SK-N-SH (cell line): ENCODE results near the gene ZNF714. TPM values are rescaled to one million over a fixed set of nuclear protein-coding genes. Genes with fewer than 3 reads are reported as not detected.

ENCODE experiments used
- CTCF ChIA-PET: fragments of 300-600, 350-600 bp; formaldehyde crosslinking; extraction: SDS; loops from one replicate; lab custom pipeline; 2021; lab: Yijun Ruan, JAX
- POLR2A ChIA-PET: fragments of 350-600 bp; sonication (Branson Sonifier 250); formaldehyde crosslinking; extraction: SDS; loops from one replicate; lab custom pipeline; 2020; ENCODE audit warnings: antibody characterized with exemption, inconsistent platforms; lab: Yijun Ruan, JAX
- DNase-seq: peaks from one replicate; pipeline ENCODE4 v3.0.0; 2012
- H2AFZ ChIP-seq: fragments of 200-600 bp; sonication (generic); 2 replicates; pipeline ENCODE4 v1.8.1; 2016; ENCODE audit warnings: antibody characterized with exemption, mild to moderate bottlenecking, low read depth
- H3F3A ChIP-seq: fragments of 200-600 bp; sonication (generic); replicated peaks from 2 replicates; pipeline ENCODE3; 2016; ENCODE audit warnings: antibody characterized with exemption, mild to moderate bottlenecking; ENCODE audit not compliant: insufficient read depth
- H3K27ac ChIP-seq, 2 experiments: fragments of 200-500 bp in 1 of 2; fragments of 200-600 bp in 1 of 2; sonication (Bioruptor generic) in 1 of 2; sonication (generic), shearing (Covaris generic) in 1 of 2; 2 replicates each; pipeline versions ENCODE4 v1.5.1 to v1.6.1; 2014 to 2016; ENCODE audit warnings: low read depth in 2 of 2, inconsistent platforms in 1 of 2, low read length in 1 of 2, mild to moderate bottlenecking in 1 of 2, mixed read lengths in 1 of 2
- H3K27me3 ChIP-seq: fragments of 200-600 bp; sonication (generic), shearing (Covaris generic); 2 replicates; pipeline ENCODE4 v1.6.1; 2016; ENCODE audit warnings: mixed run types; ENCODE audit not compliant: insufficient read depth
- H3K36me3 ChIP-seq, 2 experiments: fragments of 200-500 bp in 1 of 2; fragments of 200-600 bp in 1 of 2; sonication (Bioruptor generic) in 1 of 2; sonication (generic) in 1 of 2; replicated peaks in 1 of 2; 2 replicates each; pipeline versions ENCODE3 to v1.5.1; 2014 to 2016; ENCODE audit warnings: low read length in 1 of 2, mild to moderate bottlenecking in 1 of 2; ENCODE audit not compliant: insufficient read depth in 2 of 2, control insufficient read depth in 1 of 2
- H3K4me1 ChIP-seq, 2 experiments: fragments of 200-500 bp in 1 of 2; fragments of 200-600 bp in 1 of 2; sonication (Bioruptor generic) in 1 of 2; sonication (generic), shearing (Covaris generic) in 1 of 2; 2 replicates each; pipeline versions ENCODE4 v1.5.1 to v1.6.1; 2014 to 2016; ENCODE audit warnings: low read depth in 1 of 2, low read length in 1 of 2, mixed run types in 1 of 2; ENCODE audit not compliant: insufficient read depth in 2 of 2, control insufficient read depth in 1 of 2
- H3K4me2 ChIP-seq: fragments of 200-600 bp; sonication (generic), shearing (Covaris generic); 2 replicates; pipeline ENCODE4 v1.6.1; 2017; ENCODE audit warnings: mixed run types
- H3K4me3 ChIP-seq, 2 experiments: fragments of 200-500 bp in 1 of 2; fragments of 200-600 bp in 1 of 2; sonication (Bioruptor generic) in 1 of 2; sonication (generic), shearing (Covaris generic) in 1 of 2; 2 replicates each; pipeline versions ENCODE4 v1.5.1 to v1.8.1; 2014 to 2016; ENCODE audit warnings: low read depth in 2 of 2, inconsistent platforms in 1 of 2, low read length in 1 of 2, mild to moderate bottlenecking in 1 of 2, mixed read lengths in 1 of 2, moderate library complexity in 1 of 2
- H3K79me2 ChIP-seq: fragments of 200-600 bp; sonication (generic); 2 replicates; pipeline ENCODE4 v1.8.1; 2017; ENCODE audit warnings: mild to moderate bottlenecking; ENCODE audit not compliant: insufficient read depth
- H3K9ac ChIP-seq: fragments of 200-600 bp; sonication (generic); 2 replicates; pipeline ENCODE4 v1.6.1; 2017; ENCODE audit warnings: mixed run types
- H3K9me2 ChIP-seq: fragments of 200-600 bp; sonication (generic); 2 replicates; pipeline ENCODE4 v1.6.1; 2017; ENCODE audit warnings: mixed run types
- H3K9me3 ChIP-seq: fragments of 200-600 bp; sonication (generic); 2 replicates; pipeline ENCODE4 v1.6.1; 2017; ENCODE audit warnings: mixed run types, mild to moderate bottlenecking, moderate library complexity
- H4K20me1 ChIP-seq: fragments of 200-600 bp; sonication (generic); 2 replicates; pipeline ENCODE4 v1.6.1; 2017; ENCODE audit warnings: mild to moderate bottlenecking, mixed run types; ENCODE audit not compliant: insufficient read depth
- ELF1 ChIP-seq: IDR thresholded peaks from 2 replicates; pipeline ENCODE4 v1.4.0; 2012
- EP300 ChIP-seq, 2 experiments: IDR thresholded peaks; 2 replicates each; pipeline versions ENCODE4 v1.4.0 to v1.6.1; 2012; ENCODE audit warnings: borderline replicate concordance in 1 of 2, low read depth in 1 of 2, low read length in 1 of 2
- GATA2 ChIP-seq: sonication (generic); formaldehyde crosslinking; IDR thresholded peaks from 2 replicates; pipeline ENCODE4 v1.5.0; 2020; ENCODE audit warnings: mild to moderate bottlenecking, missing genetic modification reagents
- JUND ChIP-seq: IDR thresholded peaks from 2 replicates; pipeline ENCODE4 v1.4.0; 2012
- MAX ChIP-seq: IDR thresholded peaks from 2 replicates; pipeline ENCODE4 v1.4.0; 2012; ENCODE audit warnings: low read depth
- MXI1 ChIP-seq: IDR thresholded peaks from 2 replicates; pipeline ENCODE4 v1.6.1; 2012; ENCODE audit warnings: mild to moderate bottlenecking, low read depth, low read length, improper control_type of control experiment
- RAD21 ChIP-seq: IDR thresholded peaks from 2 replicates; pipeline ENCODE4 v1.6.1; 2012; ENCODE audit warnings: mild to moderate bottlenecking, low read length
- TAF1 ChIP-seq: IDR thresholded peaks from 2 replicates; pipeline ENCODE4 v1.6.1; 2012; ENCODE audit warnings: low read depth, mild to moderate bottlenecking, low read length, moderate library complexity, borderline replicate concordance
- TEAD4 ChIP-seq: IDR thresholded peaks from 2 replicates; pipeline ENCODE4 v1.4.0; 2012; ENCODE audit warnings: mild to moderate bottlenecking, borderline replicate concordance; ENCODE audit not compliant: insufficient read depth
- USF1 ChIP-seq: IDR thresholded peaks from 2 replicates; pipeline ENCODE4 v1.4.0; 2012; ENCODE audit warnings: low read depth, borderline replicate concordance
- WGBS: methylation state at CpG from one replicate; pipeline ENCODE4 v1.1.6; 2017; ENCODE audit warnings: low lambda C conversion rate; 5-methylcytosine and 5-hydroxymethylcytosine counted together
- polyA plus RNA-seq, 3 experiments: library from polyadenylated mRNA; depleted of rRNA; stranded (reverse); fragments of >200 nt; gene quantifications; 2 replicates each; pipeline ENCODE4 v1.2.3, GENCODE V29; 2012
- TF ChIP-seq, protein P1 (sequence below): fragments of 150-350 bp; IDR thresholded peaks from 2 replicates; pipeline ENCODE4 v1.6.1; 2017; ENCODE audit warnings: antibody characterized with exemption, low read length, low read depth, borderline replicate concordance

Gene ZNF714
- polyA plus RNA-seq, 1 of the 3 experiments (the other 2 are of a cell fraction) = 5.4 TPM

DNA sequence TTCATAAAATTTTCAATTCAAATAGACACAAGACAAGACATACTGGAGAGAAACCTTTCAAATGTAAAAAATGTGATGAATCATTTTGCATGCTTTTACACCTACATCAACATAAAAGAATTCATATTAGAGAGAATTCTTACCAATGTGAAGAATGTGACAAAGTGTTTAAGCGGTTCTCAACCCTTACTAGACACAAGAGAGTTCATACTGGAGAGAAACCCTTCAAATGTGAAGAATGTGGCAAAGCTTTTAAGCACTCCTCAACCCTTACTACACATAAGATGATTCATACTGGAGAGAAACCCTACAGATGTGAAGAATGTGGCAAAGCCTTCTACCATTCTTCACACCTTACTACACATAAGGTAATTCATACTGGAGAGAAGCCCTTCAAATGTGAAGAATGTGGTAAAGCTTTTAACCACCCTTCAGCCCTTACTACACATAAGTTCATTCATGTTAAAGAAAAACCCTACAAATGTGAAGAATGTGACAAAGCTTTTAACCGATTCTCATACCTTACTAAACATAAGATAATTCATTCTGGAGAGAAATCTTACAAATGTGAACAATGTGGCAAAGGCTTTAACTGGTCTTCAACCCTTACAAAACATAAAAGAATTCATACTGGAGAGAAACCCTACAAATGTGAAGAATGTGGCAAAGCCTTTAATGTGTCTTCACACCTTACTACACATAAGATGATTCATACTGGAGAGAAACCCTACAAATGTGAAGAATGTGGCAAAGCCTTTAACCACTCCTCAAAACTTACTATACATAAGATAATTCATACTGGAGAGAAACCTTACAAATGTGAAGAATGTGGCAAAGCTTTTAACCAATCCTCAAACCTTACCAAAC, 35.3 kb downstream of the ZNF714 start:
- POLR2A ChIA-PET = no interaction called here
- no peak overlapping the region for H3K27ac ChIP-seq
- no peaks in the 10 kb centered on the region for H3F3A ChIP-seq
- no peak overlapping the region for H3K4me3 ChIP-seq
- H3K4me2 ChIP-seq = no peak overlapping the region
- WGBS = 90% methylated on average over 2 of the region's 2 CpGs
- peaks cover 23% of the 10 kb centered on the region; the same call in 1 of the 2 replicates for H3K79me2 ChIP-seq
- no peaks in the 10 kb centered on the region for H4K20me1 ChIP-seq
- no peak overlapping the region for H3K9ac ChIP-seq
- CTCF ChIA-PET = no interaction called here
- no peak overlapping the region for H2AFZ ChIP-seq
- peaks cover 20 to 72% of the 10 kb centered on the region in 2 experiments for H3K36me3 ChIP-seq
- TF ChIP-seq RAD21 = no peak
- no peak for TF ChIP-seq EP300 (IDR thresholded peaks at IDR 0.05; ENCODE audit: borderline replicate concordance in 1 of 2, low read depth in 1 of 2, low read length in 1 of 2)
- no peak for TF ChIP-seq MXI1
- no peak for DNase-seq
- peaks cover 5% of the 10 kb centered on the region; the same call in 1 of the 2 replicates for H3K9me3 ChIP-seq
- no peaks in the 10 kb centered on the region for H3K4me1 ChIP-seq
- H3K27me3 ChIP-seq = no peaks in the 10 kb centered on the region
- H3K9me2 ChIP-seq = no peaks in the 10 kb centered on the region

DNA sequence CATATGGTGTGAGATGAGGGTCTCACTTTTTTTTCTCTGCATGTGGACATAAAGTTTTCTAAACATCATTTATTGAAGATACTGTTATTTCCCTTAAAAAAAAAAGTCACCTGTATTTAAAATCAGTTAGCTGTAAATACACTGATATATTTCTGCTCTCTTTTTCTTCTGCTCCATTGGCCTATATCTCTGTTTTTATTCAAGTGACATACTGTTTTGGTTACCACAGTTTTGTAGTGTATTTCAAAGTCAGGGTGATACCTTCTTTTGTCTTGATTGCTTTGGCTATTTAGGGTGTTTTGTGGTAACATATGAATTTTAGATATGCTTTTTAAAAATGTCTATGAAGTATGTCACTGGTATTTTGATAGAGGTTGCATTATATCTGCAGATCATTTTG, 44.1 kb downstream of the ZNF714 start:
- Histone ChIP-seq H3K27me3 (no peaks in the 10 kb centered on the region), H3F3A (no peaks in the 10 kb centered on the region), H3K9me2 (no peaks in the 10 kb centered on the region), H4K20me1 (no peaks in the 10 kb centered on the region), H2AFZ (no peak overlapping the region), H3K27ac (no peak overlapping the region), H3K4me3 (no peak overlapping the region), H3K9ac (no peak overlapping the region), H3K4me2 (no peak overlapping the region), H3K36me3 (peaks cover 0 to 14% of the 10 kb centered on the region in 2 experiments), H3K9me3 (peaks cover 10% of the 10 kb centered on the region; the same call in 1 of the 2 replicates), H3K4me1 (no peaks in the 10 kb centered on the region), H3K79me2 (no peaks in the 10 kb centered on the region)
- no peak for DNase-seq
- TF ChIP-seq ELF1 (no peak), GATA2 (CRISPR knock-in tag) (no peak), MXI1 (no peak), TAF1 (no peak), MAX (no peak), USF1 (no peak), TEAD4 (no peak), JUND (no peak)
- TF ChIP-seq, protein P1, sequence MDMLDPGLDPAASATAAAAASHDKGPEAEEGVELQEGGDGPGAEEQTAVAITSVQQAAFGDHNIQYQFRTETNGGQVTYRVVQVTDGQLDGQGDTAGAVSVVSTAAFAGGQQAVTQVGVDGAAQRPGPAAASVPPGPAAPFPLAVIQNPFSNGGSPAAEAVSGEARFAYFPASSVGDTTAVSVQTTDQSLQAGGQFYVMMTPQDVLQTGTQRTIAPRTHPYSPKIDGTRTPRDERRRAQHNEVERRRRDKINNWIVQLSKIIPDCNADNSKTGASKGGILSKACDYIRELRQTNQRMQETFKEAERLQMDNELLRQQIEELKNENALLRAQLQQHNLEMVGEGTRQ = no peak
- CTCF ChIA-PET = no interaction called here
- POLR2A ChIA-PET = no interaction called here
